SW480 (cell line): Measurements from ENCODE around the gene NFIA.

Source experiments
- DNase-seq: peaks from one replicate; pipeline ENCODE4 v3.0.0-alpha.2; 2016; ENCODE audit warnings: low spot score

NFIA gene

DNA sequence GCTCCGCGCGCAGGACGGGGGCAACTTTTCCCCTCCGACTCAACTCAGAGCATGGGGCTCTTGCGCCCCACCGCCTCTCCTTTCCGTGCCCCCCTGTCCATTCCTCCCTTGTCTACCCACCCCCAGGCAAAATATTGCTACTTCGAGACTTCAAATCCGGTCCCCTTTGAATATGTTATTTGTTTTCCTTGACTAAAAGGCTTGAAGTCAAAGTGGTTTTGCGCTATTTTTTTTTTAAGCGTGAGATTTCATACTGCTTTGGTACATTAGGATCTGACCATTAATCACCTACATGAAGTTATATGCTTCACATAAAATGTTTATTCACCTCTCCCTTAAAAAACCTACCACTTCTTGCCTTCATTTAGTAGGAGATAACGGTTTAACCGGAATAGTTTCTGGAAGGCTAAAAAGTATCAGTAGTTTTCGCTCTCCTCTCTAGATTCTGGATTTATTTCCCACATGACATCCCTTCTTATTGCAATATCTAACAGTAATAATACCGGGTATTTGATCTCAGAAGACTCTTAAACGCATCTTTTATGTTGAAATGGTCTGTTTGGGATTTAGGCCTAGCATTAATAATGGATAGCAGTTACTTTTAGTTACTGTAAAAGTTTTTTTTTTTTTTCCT, 1.6 kb downstream of the NFIA start:
- peak; percentile 6 for DNase-seq

- no peak for DNase-seq
Observed at GRCh38 chr1:61084491-61085031, 2.2 kb downstream of the NFIA start.

DNA sequence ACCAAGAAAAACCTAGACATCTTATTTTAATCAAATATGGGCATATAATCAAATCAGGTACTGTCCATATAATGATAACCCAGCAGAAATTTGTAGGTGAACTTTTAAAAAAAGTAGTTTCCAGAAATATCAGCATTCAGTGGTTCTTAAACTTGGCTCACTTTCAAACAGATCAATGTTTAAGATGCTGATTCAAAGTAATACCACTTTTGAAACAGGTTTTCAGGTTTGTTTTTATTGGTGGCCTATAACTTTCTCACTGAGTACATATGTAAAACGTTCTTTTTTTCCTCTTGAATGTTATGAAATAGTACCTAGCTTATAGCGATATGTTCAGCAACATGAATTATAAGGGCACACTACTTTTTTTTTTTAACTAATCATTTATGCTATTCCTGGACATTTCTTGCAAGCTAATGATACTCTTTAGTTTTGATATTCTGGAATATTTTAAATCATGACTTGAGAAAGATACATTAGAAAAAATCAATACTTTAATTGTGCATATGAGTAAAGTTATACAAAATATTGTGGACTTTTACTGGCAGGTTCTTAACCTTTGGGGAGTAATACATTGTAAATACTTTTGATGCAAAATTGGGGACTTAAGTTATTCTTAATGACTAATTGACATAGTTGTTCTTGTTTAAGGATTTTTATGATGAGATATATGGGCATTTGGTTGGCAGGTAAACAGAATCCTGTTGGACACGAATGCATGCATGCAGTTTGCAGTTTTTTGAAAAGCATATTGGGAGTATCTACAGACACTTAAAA, 3.0 kb downstream of the NFIA start:
- DNase-seq, result no peak

- DNase-seq, result no peak
Observed at GRCh38 chr1:61085983-61086644, 3.8 kb downstream of the NFIA start.

DNA sequence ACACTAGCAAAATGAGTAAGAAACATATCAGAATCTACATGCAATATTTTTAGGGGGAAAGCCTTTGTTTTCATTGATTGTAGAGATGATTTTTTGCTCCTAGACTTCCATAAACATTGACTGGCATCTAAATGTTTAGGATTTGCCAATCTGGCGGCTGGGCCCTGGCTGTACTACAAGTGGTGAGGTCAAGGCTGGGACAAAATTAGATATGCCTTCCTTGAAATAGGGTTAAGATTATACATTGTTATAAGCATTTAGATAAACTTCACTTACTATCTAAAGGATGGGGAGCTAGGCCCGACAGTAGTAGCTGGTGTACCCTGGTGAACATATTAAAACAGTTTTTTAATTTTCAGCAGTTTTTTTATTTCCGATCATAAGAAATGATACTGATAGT, 5.2 kb downstream of the NFIA start:
- DNase-seq, result no peak

DNA sequence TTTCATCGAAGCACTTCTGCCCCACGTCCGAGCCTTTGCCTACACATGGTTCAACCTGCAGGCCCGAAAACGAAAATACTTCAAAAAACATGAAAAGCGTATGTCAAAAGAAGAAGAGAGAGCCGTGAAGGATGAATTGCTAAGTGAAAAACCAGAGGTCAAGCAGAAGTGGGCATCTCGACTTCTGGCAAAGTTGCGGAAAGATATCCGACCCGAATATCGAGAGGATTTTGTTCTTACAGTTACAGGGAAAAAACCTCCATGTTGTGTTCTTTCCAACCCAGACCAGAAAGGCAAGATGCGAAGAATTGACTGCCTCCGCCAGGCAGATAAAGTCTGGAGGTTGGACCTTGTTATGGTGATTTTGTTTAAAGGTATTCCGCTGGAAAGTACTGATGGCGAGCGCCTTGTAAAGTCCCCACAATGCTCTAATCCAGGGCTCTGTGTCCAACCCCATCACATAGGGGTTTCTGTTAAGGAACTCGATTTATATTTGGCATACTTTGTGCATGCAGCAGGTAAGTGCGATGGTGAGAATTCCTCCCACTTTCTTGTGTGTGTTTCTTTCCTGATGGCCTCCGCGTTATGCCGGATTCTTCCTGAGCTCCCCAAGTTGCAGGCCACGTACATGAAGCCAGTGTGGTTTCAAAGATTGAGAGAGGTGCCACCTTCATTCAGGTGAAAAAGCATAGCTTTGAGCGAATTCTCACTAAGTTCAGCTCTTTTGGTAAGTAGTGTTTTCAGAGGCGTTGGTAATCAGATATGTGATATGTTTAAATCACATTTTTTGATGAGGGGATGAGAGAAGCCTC, 6.0 kb downstream of the NFIA start:
- no peak for DNase-seq

DNA sequence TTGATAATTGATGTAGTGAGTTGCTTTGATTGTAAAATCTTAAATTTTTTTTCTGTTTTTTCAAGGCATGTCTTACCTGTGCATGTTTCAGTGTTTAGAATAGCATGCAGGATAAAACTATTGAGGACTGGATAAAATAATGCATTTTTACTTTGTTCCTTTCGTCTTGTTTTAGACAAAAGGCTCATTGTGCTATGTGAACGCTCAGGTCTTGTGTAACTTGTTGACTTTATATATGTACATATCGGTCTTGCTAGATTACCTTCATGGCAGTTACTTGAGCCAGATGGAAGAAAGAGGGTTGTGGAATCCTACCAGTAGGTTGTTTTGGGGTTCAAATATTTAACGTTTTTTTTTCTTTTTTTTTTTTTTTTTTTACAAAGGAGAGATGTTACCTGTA, 7.0 kb downstream of the NFIA start:
- DNase-seq, result no peak

DNA sequence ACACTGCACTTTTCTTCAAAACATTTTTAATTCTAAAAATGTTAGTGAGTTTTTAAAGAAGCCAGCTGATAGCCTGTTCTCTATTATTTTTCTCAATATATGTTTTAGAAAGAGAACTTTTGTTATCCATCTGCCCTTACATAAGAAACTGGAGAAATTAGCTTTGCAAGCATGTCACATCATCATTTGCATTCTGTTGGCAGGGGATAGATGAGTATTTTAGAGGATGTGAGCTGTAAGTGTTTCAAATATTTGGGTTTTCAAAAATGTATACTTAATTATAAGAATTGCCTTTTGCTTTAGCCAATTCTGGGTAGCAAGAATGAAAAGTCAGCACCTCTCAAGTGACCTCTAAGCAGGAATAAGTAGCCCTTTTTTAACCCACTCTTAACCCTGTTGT, 7.4 kb downstream of the NFIA start:
- no peak for DNase-seq

GRCh38 chr1:61090546-61091202, 8.3 kb downstream of the NFIA start:
- DNase-seq, result no peak

GRCh38 chr1:61091455-61091854, 9.1 kb downstream of the NFIA start:
- DNase-seq, result no peak

GRCh38 chr1:61092642-61093041, 10.3 kb downstream of the NFIA start:
- no peak for DNase-seq

GRCh38 chr1:61093525-61094137, 11.3 kb downstream of the NFIA start:
- peak; percentile 74 for DNase-seq

DNA sequence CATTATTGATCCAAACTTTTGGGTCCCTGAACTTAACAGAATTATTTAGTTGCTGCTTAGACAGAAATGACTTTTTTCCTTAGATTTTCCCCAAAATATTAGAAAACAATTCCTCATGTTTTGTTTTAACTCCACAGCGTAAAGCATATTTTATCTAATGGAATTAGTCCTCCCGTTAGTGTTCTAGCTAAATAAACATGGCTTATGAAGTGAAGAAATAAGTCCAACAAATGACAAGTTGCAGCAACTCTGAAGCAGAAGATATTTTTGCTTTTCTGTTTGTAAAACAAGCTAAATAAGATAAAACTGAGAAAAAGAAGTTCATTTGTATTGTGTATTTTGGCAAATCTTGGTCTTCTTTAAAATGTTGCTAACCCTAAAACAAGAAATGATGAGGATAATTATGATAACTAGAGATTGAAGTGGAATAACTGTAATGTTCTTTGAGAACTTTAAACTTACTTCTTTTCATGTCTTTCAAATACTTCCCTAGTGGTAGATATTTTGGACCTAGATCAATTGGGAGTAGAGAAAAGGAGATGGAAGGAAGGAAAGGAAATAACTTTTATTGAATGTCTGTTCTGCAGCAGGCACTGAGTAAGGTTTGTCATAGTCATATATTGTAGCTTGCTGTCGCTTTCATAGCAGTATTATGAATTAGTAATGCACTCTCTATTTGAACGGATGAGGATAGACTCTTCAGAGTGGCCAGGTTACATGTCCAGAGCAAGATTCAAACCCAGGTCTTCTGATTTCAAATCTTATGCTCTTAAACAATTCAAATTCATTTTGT, 12.5 kb downstream of the NFIA start:
- DNase-seq, result no peak

DNA sequence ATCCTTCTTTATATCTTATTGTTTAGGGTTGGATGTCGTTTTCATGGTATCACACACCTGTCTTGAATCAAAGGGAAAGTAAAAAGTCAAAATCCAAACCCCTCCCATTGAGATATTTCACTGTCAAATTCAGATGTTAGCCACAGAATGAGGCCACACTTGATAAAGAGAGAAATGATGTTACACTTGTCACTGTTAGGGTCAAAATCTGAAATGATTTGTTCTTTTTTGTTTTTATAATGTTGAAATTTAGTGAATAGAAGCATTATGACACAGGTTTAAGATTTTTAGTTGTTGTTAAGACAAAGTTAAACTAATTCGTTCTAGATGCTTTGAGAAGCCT, 13.1 kb downstream of the NFIA start:
- no peak for DNase-seq

- no peak for DNase-seq
Observed at GRCh38 chr1:61097317-61097716, 15.0 kb downstream of the NFIA start.

DNA sequence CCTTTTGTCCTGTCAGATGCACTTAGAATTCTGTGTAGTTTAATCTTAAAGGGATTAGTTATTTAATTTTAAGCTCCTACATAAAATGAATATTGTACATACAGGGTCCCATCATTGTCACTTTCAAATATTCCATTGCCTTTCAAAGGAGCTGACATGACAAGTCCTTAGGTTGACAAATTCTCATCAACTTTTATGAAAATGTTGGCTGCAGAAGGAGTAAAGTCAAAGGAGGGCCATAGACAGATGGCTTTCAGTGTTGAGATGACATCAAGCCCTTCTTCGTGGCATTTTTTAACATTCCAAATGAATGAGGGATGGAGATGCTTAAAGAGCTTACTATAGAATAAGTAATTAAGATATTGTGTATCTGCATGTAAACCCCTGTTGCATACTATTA, 15.4 kb downstream of the NFIA start:
- DNase-seq, result no peak

DNA sequence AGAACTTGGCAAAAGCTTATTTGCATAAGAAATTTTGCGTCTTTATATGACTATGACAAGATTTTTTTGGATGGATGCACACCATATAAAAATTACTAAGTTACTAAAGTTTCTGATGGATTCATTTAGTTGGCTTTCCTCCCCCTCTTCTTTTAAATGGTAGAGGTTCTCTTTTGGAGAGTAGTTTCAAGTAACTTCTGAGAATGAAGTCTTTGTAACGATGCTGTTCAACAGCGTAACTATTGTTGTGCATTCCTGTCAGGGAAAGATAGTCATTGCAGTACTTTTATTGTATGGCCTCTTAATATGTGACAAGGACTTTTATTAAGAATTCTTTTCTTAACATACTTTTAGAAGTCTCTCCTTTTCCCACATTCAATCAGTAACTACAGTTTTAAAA, 16.0 kb downstream of the NFIA start:
- DNase-seq, result no peak

DNA sequence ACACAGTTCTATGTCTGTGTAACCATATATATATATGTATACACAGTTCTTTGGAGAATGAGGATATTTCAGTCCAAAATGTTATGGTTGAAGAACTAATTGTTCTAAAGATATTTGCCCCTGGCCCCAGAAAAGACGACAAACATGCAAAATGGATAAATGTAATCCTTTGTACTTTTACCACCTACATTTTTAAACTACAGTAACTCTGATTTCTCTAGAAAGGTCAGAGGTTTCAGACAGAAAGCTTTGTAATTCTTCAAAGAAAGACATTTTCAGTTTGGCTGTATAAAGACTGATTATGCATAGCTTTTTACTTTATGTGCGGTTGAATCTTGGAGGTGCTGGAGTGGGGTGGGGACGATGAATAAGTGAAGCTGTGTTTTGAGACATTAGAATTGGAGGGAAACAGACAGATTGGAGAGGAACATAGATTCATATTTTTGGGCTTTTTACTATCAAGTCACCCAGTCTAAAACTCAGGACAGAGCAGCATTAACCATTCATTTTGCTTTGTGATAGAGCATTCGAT, 16.6 kb downstream of the NFIA start:
- DNase-seq, result no peak

- DNase-seq, result no peak
Observed at GRCh38 chr1:61100578-61100977, 18.2 kb downstream of the NFIA start.

DNA sequence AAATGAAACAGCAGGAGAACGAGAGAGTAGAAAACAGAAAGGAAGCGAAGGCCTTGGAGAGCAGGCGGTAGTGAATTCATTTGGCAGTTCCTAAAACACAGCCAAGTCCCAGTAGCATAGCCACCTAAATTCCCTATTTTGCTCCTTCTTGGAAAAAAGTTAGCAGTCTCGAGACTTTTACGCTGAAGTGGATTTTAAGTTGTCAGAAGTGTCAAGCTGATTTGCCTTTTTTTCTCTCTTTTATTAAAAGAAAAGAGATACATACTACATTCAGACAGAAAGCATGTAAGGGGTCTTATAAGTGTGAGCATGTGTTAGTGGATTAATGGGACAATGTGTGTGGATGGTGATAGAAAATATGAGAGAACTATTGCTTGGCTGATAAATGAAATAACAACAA, 19.2 kb downstream of the NFIA start:
- DNase-seq, result no peak
